B cell (primary cell): ENCODE data around the gene FAM13B. TPM values are rescaled to one million over a fixed set of nuclear protein-coding genes. Genes with fewer than 3 reads are reported as not detected.
A peak's percentile ranks its signal among the peaks of the same experiment; 100 is the strongest.

Experiments
- ATAC-seq: fragments of 200-7000 bp; cut with Tn5 transposase; one replicate; pipeline ENCODE4 v1.10.0; 2021; ENCODE audit warnings: low read depth, mild to moderate bottlenecking, moderate number of reproducible peaks, moderate library complexity
- CTCF ChIA-PET: fragments of 350-600 bp; sonication (Branson Sonifier 250); formaldehyde crosslinking; loops from one replicate; lab custom pipeline; 2021; ENCODE audit warnings: antibody characterized with exemption, inconsistent platforms; lab: Charles Lee
- POLR2A ChIA-PET: fragments of 350-600 bp; sonication (Branson Sonifier 250); formaldehyde crosslinking; loops from one replicate; lab custom pipeline; 2021; ENCODE audit warnings: antibody characterized with exemption; lab: Charles Lee
- DNase-seq: peaks from one replicate; pipeline ENCODE4 v3.0.0; 2013
- H2AFZ ChIP-seq: 2 replicates; pipeline ENCODE4 v1.6.1; 2012; ENCODE audit warnings: mild to moderate bottlenecking, low read depth, low read length; ENCODE audit not compliant: insufficient read depth, poor library complexity, severe bottlenecking
- H3K27ac ChIP-seq, 2 donors: 1 replicate in 1 of 2; 2 replicates in 1 of 2; pipeline ENCODE4 v1.5.1; 2012 to 2013; ENCODE audit warnings: low read length in 2 of 2, mild to moderate bottlenecking in 2 of 2, moderate library complexity in 1 of 2
- H3K27me3 ChIP-seq, 4 experiments: fragments of 200-600 bp in 1 of 4; sonication (generic) in 1 of 4; replicated peaks in 1 of 4; 1 replicate in 2 of 4; 2 replicates in 2 of 4; pipeline versions ENCODE4 v1.6.1 to v1.7.0; 2013 to 2016; ENCODE audit warnings: low read length in 3 of 4, mild to moderate bottlenecking in 2 of 4, mixed read lengths in 1 of 4, moderate library complexity in 1 of 4; ENCODE audit not compliant: insufficient read depth in 4 of 4, control insufficient read depth in 3 of 4; ENCODE audit errors: control extremely low read depth in 1 of 4
- H3K36me3 ChIP-seq, 2 experiments: replicated peaks in 1 of 2; 1 replicate in 1 of 2; 2 replicates in 1 of 2; pipeline versions ENCODE4 v1.6.1 to v1.7.1; 2013; ENCODE audit warnings: low read length in 1 of 2; ENCODE audit not compliant: insufficient read depth in 2 of 2, control insufficient read depth in 1 of 2; ENCODE audit errors: control extremely low read depth in 1 of 2, extremely low read depth in 1 of 2
- H3K4me1 ChIP-seq, 2 donors: fragments of 200-600 bp in 1 of 2; sonication (generic) in 1 of 2; 1 replicate in 1 of 2; 2 replicates in 1 of 2; pipeline versions ENCODE4 v1.5.1 to v1.6.1; 2013 to 2017; ENCODE audit warnings: low read length in 2 of 2; ENCODE audit not compliant: control insufficient read depth in 2 of 2, insufficient read depth in 2 of 2
- H3K4me2 ChIP-seq: replicated peaks from 2 replicates; pipeline ENCODE3; 2012; ENCODE audit warnings: mild to moderate bottlenecking, low read depth, low read length; ENCODE audit not compliant: poor library complexity, severe bottlenecking
- H3K4me3 ChIP-seq, 5 experiments: fragments of 200-600 bp in 1 of 5; sonication (generic) in 1 of 5; 1 replicate in 3 of 5; 2 replicates in 2 of 5; pipeline versions ENCODE4 v1.5.1 to v1.7.0; 2011 to 2016; ENCODE audit warnings: low read length in 4 of 5, mild to moderate bottlenecking in 4 of 5, low read depth in 2 of 5, control low read depth in 1 of 5, moderate library complexity in 1 of 5; ENCODE audit not compliant: insufficient read depth in 1 of 5; ENCODE audit errors: control extremely low read depth in 1 of 5, extremely low read depth in 1 of 5
- H3K79me2 ChIP-seq: fragments of 200-600 bp; sonication (generic); one replicate; pipeline ENCODE4 v1.6.0; 2016; ENCODE audit warnings: low read length; ENCODE audit not compliant: control insufficient read depth, insufficient read depth
- H3K9ac ChIP-seq: fragments of 200-600 bp; sonication (generic); 2 replicates; pipeline ENCODE4 v1.6.1; 2017; ENCODE audit warnings: mild to moderate bottlenecking, low read length, moderate library complexity
- H3K9me3 ChIP-seq, 3 donors: one replicate each; pipeline versions ENCODE4 v1.6.1 to v1.7.1; 2013; ENCODE audit warnings: low read length in 2 of 3; ENCODE audit not compliant: control insufficient read depth in 2 of 3, insufficient read depth in 1 of 3; ENCODE audit errors: control extremely low read depth in 1 of 3
- H4K20me1 ChIP-seq: 2 replicates; pipeline ENCODE4 v1.6.0; 2012; ENCODE audit warnings: mild to moderate bottlenecking, low read length; ENCODE audit not compliant: insufficient read depth, control insufficient read depth, poor library complexity, severe bottlenecking
- H3K27ac Mint-ChIP-seq: one replicate; pipeline ENCODE4 v1.8.0; 2021; ENCODE audit warnings: mixed read lengths
- H3K27me3 Mint-ChIP-seq: one replicate; pipeline ENCODE4 v1.8.0; 2021; ENCODE audit warnings: mixed read lengths
- H3K4me1 Mint-ChIP-seq: one replicate; pipeline ENCODE4 v1.8.0; 2021; ENCODE audit warnings: mixed read lengths
- H3K4me3 Mint-ChIP-seq: one replicate; pipeline ENCODE4 v1.8.0; 2021; ENCODE audit warnings: mixed read lengths
- H3K9me3 Mint-ChIP-seq: one replicate; pipeline ENCODE4 v1.8.0; 2022; ENCODE audit warnings: mixed read lengths; ENCODE audit not compliant: insufficient read depth
- CTCF ChIP-seq: fragments of 200-600 bp; IDR thresholded peaks from one replicate; pipeline ENCODE4 v1.8.0; 2022; ENCODE audit warnings: antibody characterized with exemption, mild to moderate bottlenecking
- EZH2 ChIP-seq: IDR thresholded peaks from 2 replicates; pipeline ENCODE4 v1.6.1; 2012; ENCODE audit warnings: borderline replicate concordance, low read depth, mild to moderate bottlenecking, moderate library complexity, low read length; ENCODE audit not compliant: insufficient read depth, poor library complexity, severe bottlenecking
- WGBS: methylation state at CpG from one replicate; pipeline ENCODE4 v1.1.5; 2013; ENCODE audit warnings: missing lambda C conversion rate; ENCODE audit not compliant: insufficient coverage; 5-methylcytosine and 5-hydroxymethylcytosine counted together
- intact Hi-C: fragments of 100-400 bp; cut with micrococcal nuclease; formaldehyde crosslinking; loops from one replicate; pipeline ENCODE4 v1.10.0; 2022
- polyA plus RNA-seq: library from polyadenylated mRNA; depleted of rRNA; stranded (reverse); fragments of >200 nt; gene quantifications from 2 replicates; pipeline ENCODE4 v1.2.3, GENCODE V29; 2012
- total RNA-seq, 2 donors: library from RNA; stranded (reverse); fragments of 120-200 nt in 1 of 2; gene quantifications; 1 replicate in 1 of 2; 2 replicates in 1 of 2; pipeline versions ENCODE4 v1.2.3 to v1.2.4, GENCODE V29; 2013 to 2022

FAM13B gene
- total and polyA plus RNA-seq, 2 donors (not counting 1 experiment from before 2014, with no cell fraction given): 17.3 to 118 TPM

- Mint-ChIP-seq H3K9me3 (peaks cover 3% of the 10 kb centered on the region), H3K4me1 (peaks cover 43% of the 10 kb centered on the region), H3K4me3 (no peak overlapping the region), H3K27me3 (no peaks in the 10 kb centered on the region), H3K27ac (peak overlapping the region; percentile 71)
- CTCF ChIA-PET: no interaction called here
- H3K36me3 ChIP-seq: peaks cover 11 to 31% of the 10 kb centered on the region in 2 experiments
- H2AFZ ChIP-seq: no peak overlapping the region
- ATAC-seq (peak; percentile 51), DNase-seq (peak; percentile 7)
- H3K9ac ChIP-seq: no peak overlapping the region
- no peak for TF ChIP-seq CTCF
- no peak for TF ChIP-seq EZH2
- H3K27ac ChIP-seq: peak overlapping the region in 1 of 2 donors; percentile 8
- H3K79me2 ChIP-seq: peaks cover 76% of the 10 kb centered on the region
- H3K4me1 ChIP-seq: peaks cover 3 to 8% of the 10 kb centered on the region in 2 donors
- H3K27me3 ChIP-seq: no peaks in the 10 kb centered on the region
- intact Hi-C loops: no loop called here
- no peak overlapping the region for H3K4me3 ChIP-seq
- POLR2A ChIA-PET: no interaction called here
- H4K20me1 ChIP-seq: peaks cover 36% of the 10 kb centered on the region
- H3K9me3 ChIP-seq: peaks cover 3 to 12% (median 9%) of the 10 kb centered on the region in 3 donors
- H3K4me2 ChIP-seq: no peak overlapping the region
- WGBS: no CpG with 5 or more reads among the region's 1 CpG
Measured at GRCh38 chr5:137997726-137998213, 35.1 kb downstream of the FAM13B start.

- ChIA-PET CTCF (interaction anchor here (1.2 kb wide), 1 partner anchor 217 kb away, joined by 4 read pairs; no protein-coding TSS in a partner anchor), POLR2A (no interaction called here)
- no peaks in the 10 kb centered on the region for H3K27me3 ChIP-seq
- H3K4me1 ChIP-seq: peaks cover 3 to 8% of the 10 kb centered on the region in 2 donors
- DNase-seq: no peak
- no peak overlapping the region for H3K4me3 ChIP-seq
- peaks cover 42% of the 10 kb centered on the region for H4K20me1 ChIP-seq
- no peaks in the 10 kb centered on the region for H3K27me3 Mint-ChIP-seq
- H2AFZ ChIP-seq: no peak overlapping the region
- H3K4me3 Mint-ChIP-seq: no peak overlapping the region
- WGBS: no CpG with 5 or more reads among the region's 3 CpGs
- H3K4me2 ChIP-seq: no peak overlapping the region
- H3K36me3 ChIP-seq: peaks cover 10 to 42% of the 10 kb centered on the region in 2 experiments
- peaks cover 3 to 12% (median 9%) of the 10 kb centered on the region in 3 donors for H3K9me3 ChIP-seq
- no peak overlapping the region for H3K27ac Mint-ChIP-seq
- H3K27ac ChIP-seq: peak overlapping the region in 1 of 2 donors; percentile 12
- ATAC-seq: no peak
- H3K4me1 Mint-ChIP-seq: peaks cover 46% of the 10 kb centered on the region
- no peak for TF ChIP-seq EZH2
- TF ChIP-seq CTCF: no peak
- peaks cover 3% of the 10 kb centered on the region for H3K9me3 Mint-ChIP-seq
- intact Hi-C loops: no loop called here
- H3K79me2 ChIP-seq: peaks cover 82% of the 10 kb centered on the region
- H3K9ac ChIP-seq: no peak overlapping the region
Measured at GRCh38 chr5:137995749-137996128, 37.1 kb downstream of the FAM13B start.
